Neural progenitor cell (in vitro differentiated cells): ENCODE results near the gene CYP2S1. TPM values are rescaled to one million over a fixed set of nuclear protein-coding genes. Genes with fewer than 3 reads are reported as not detected.
A peak's percentile ranks its signal among the peaks of the same experiment; 100 is the strongest.
"Not testable (repeated sequence)": the region's sequence is repeated elsewhere in the genome, so short reads cannot be mapped to it uniquely, and the experiment has no call there.

ENCODE experiments used
- DNase-seq: peaks from one replicate; pipeline ENCODE4 v3.0.0-alpha.2; 2016; ENCODE audit warnings: low spot score
- H2AFZ ChIP-seq: fragments of 200-600 bp; sonication (generic); replicated peaks from 2 replicates; pipeline ENCODE4 v1.6.1; 2016; ENCODE audit warnings: antibody characterized with exemption
- H3F3A ChIP-seq: fragments of 200-600 bp; sonication (generic); 2 replicates; pipeline ENCODE4 v1.6.1; 2016; ENCODE audit warnings: antibody characterized with exemption, low read depth
- H3K27ac ChIP-seq: fragments of 200-600 bp; sonication (generic); 2 replicates; pipeline ENCODE4 v1.5.1; 2016; ENCODE audit warnings: mild to moderate bottlenecking
- H3K27me3 ChIP-seq: fragments of 200-600 bp; sonication (generic); 2 replicates; pipeline ENCODE4 v1.6.1; 2016; ENCODE audit warnings: mild to moderate bottlenecking, moderate library complexity
- H3K36me3 ChIP-seq: fragments of 200-600 bp; sonication (generic); 2 replicates; pipeline ENCODE4 v1.5.1; 2016
- H3K4me1 ChIP-seq: fragments of 200-600 bp; sonication (generic); 2 replicates; pipeline ENCODE4 v1.6.1; 2016; ENCODE audit warnings: mixed run types
- H3K4me2 ChIP-seq: fragments of 200-600 bp; sonication (generic); 2 replicates; pipeline ENCODE4 v1.6.1; 2016
- H3K4me3 ChIP-seq: fragments of 200-600 bp; sonication (generic); 2 replicates; pipeline ENCODE4 v1.5.1; 2016
- H3K79me2 ChIP-seq: fragments of 200-600 bp; sonication (generic); 2 replicates; pipeline ENCODE4 v1.6.1; 2016; ENCODE audit warnings: low read depth
- H3K9ac ChIP-seq: fragments of 200-600 bp; sonication (generic); 2 replicates; pipeline ENCODE4 v1.6.1; 2016
- H3K9me3 ChIP-seq: fragments of 200-600 bp; sonication (generic); 2 replicates; pipeline ENCODE4 v1.5.1; 2016; ENCODE audit warnings: low read depth
- H4K20me1 ChIP-seq: fragments of 200-600 bp; sonication (generic); 2 replicates; pipeline ENCODE4 v1.6.1; 2016; ENCODE audit warnings: low read depth
- H3K27ac Mint-ChIP-seq: 3 replicates; pipeline ENCODE4 v1.8.0; 2021; ENCODE audit warnings: mixed read lengths
- H3K27me3 Mint-ChIP-seq: 2 replicates; pipeline ENCODE4 v1.8.0; 2022; ENCODE audit warnings: low read depth, mild to moderate bottlenecking, inconsistent platforms, moderate library complexity, mixed read lengths; ENCODE audit not compliant: insufficient read depth
- H3K36me3 Mint-ChIP-seq: 3 replicates; pipeline ENCODE4 v1.8.0; 2021; ENCODE audit warnings: mixed read lengths
- H3K4me1 Mint-ChIP-seq: 3 replicates; pipeline ENCODE4 v1.8.0; 2021; ENCODE audit warnings: mixed read lengths
- H3K4me3 Mint-ChIP-seq: 3 replicates; pipeline ENCODE4 v1.8.0; 2021; ENCODE audit warnings: mild to moderate bottlenecking, moderate library complexity, mixed read lengths
- H3K9me3 Mint-ChIP-seq: 3 replicates; pipeline ENCODE4 v1.8.0; 2020; ENCODE audit warnings: mixed read lengths
- EZH2 ChIP-seq: fragments of 200-600 bp; sonication (generic); IDR thresholded peaks from 2 replicates; pipeline ENCODE4 v1.6.1; 2017; ENCODE audit warnings: antibody characterized with exemption, mild to moderate bottlenecking, moderate library complexity
- EZH2phosphoT487 ChIP-seq: fragments of 200-600 bp; sonication (generic); IDR thresholded peaks from 2 replicates; pipeline ENCODE4 v1.6.1; 2017; ENCODE audit warnings: antibody characterized with exemption
- total RNA-seq: library from RNA; depleted of rRNA; stranded (reverse); fragments of >200 nt; gene quantifications from 2 replicates; pipeline ENCODE4 v1.2.3, GENCODE V29; 2015; ENCODE audit warnings: low replicate concordance
- TF ChIP-seq, protein P1 (sequence below): fragments of 200-600 bp; sonication (generic); IDR thresholded peaks from 2 replicates; pipeline ENCODE4 v1.5.1; 2017; ENCODE audit warnings: antibody characterized with exemption, mild to moderate bottlenecking

CYP2S1 gene
- total RNA-seq, 1 donor from 2014 or later = 2.0 TPM

DNA sequence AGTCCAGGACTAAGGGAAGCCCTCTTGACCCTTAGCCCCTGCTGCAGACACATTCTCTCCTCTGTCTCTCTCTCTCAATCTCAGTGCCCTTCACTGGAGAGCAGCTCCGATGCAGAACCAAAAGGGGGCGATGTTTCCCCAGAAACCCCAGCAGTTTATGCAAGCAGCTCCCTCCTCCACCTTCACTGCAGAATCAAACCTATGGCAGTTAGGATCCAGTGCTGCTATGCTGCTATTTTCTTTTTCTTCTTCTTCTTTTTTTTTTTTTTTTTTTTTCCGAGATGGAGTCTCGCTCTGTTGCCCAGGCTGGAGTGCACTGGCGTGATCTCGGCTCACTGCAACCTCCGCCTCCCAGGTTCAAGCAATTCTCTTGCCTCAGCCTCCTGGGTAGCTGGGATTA is 11.3 kb downstream of the CYP2S1 start:
- not testable (repeated sequence) for H3K27me3 ChIP-seq, H3K4me3 Mint-ChIP-seq, H2AFZ ChIP-seq, H4K20me1 ChIP-seq, H3K4me2 ChIP-seq, H3K9me3 ChIP-seq, H3K4me1 ChIP-seq, H3K79me2 ChIP-seq, H3K4me3 ChIP-seq, H3K4me1 Mint-ChIP-seq, H3F3A ChIP-seq, H3K36me3 ChIP-seq, H3K9me3 Mint-ChIP-seq, H3K27ac ChIP-seq, H3K9ac ChIP-seq, H3K36me3 Mint-ChIP-seq
- TF ChIP-seq, protein P1, sequence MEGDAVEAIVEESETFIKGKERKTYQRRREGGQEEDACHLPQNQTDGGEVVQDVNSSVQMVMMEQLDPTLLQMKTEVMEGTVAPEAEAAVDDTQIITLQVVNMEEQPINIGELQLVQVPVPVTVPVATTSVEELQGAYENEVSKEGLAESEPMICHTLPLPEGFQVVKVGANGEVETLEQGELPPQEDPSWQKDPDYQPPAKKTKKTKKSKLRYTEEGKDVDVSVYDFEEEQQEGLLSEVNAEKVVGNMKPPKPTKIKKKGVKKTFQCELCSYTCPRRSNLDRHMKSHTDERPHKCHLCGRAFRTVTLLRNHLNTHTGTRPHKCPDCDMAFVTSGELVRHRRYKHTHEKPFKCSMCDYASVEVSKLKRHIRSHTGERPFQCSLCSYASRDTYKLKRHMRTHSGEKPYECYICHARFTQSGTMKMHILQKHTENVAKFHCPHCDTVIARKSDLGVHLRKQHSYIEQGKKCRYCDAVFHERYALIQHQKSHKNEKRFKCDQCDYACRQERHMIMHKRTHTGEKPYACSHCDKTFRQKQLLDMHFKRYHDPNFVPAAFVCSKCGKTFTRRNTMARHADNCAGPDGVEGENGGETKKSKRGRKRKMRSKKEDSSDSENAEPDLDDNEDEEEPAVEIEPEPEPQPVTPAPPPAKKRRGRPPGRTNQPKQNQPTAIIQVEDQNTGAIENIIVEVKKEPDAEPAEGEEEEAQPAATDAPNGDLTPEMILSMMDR = peak; percentile 86
- Mint-ChIP-seq H3K27me3 (peaks cover 14% of the 10 kb centered on the region), H3K27ac (peak overlapping the region; percentile 98)
- peak; percentile 89 for DNase-seq

DNA sequence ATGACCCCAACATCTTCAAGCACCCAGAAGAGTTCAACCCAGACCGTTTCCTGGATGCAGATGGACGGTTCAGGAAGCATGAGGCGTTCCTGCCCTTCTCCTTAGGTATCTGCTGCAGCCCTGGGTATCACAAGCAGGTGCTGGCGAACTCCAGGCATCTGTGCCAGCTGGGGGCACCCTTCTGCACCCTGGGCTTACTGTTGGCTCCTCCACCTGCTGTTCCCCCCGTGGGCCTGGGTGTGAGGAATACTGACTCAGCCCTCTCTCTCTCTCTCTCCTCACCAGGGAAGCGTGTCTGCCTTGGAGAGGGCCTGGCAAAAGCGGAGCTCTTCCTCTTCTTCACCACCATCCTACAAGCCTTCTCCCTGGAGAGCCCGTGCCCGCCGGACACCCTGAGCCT is 13.0 kb downstream of the CYP2S1 start:
- no peak for DNase-seq
- TF ChIP-seq, protein P1 = no peak
- Histone ChIP-seq H4K20me1 (no peaks in the 10 kb centered on the region), H3F3A (peaks cover 4% of the 10 kb centered on the region), H3K27ac (no peak overlapping the region), H2AFZ (no peak overlapping the region), H3K79me2 (no peaks in the 10 kb centered on the region), H3K36me3 (no peaks in the 10 kb centered on the region), H3K4me2 (no peak overlapping the region), H3K4me3 (no peak overlapping the region), H3K27me3 (no peaks in the 10 kb centered on the region), H3K9me3 (no peaks in the 10 kb centered on the region), H3K4me1 (no peaks in the 10 kb centered on the region), H3K9ac (no peak overlapping the region)
- H3K36me3 Mint-ChIP-seq = no peaks in the 10 kb centered on the region
- no peaks in the 10 kb centered on the region for H3K9me3 Mint-ChIP-seq
- no peak overlapping the region for H3K4me3 Mint-ChIP-seq
- peak overlapping the region; percentile 26 for H3K27ac Mint-ChIP-seq
- H3K4me1 Mint-ChIP-seq = peaks cover 5% of the 10 kb centered on the region
- peaks cover 9% of the 10 kb centered on the region for H3K27me3 Mint-ChIP-seq

DNA sequence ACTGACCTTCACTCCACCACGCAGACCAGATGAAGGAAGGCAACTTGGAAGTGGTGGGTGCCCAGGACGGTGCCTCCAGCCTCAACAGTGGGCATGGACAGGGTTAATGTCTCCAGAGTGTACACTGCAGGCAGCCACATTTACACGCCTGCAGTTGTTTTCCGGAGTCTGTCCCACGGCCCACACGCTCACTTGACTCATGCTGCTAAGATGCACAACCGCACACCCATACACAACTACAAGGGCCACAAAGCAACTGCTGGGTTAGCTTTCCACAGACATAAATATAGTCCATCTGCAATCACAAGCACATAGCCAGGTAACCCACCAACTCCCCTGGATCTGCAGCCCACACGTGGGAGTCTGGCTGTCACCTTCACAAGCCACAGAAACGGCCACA is 13.4 kb downstream of the CYP2S1 start:
- Mint-ChIP-seq H3K9me3 (no peaks in the 10 kb centered on the region), H3K4me1 (peaks cover 5% of the 10 kb centered on the region), H3K36me3 (no peaks in the 10 kb centered on the region), H3K4me3 (no peak overlapping the region), H3K27me3 (peaks cover 9% of the 10 kb centered on the region), H3K27ac (peak overlapping the region; percentile 26)
- no peak overlapping the region for H3K27ac ChIP-seq
- H3K4me3 ChIP-seq = no peak overlapping the region
- H3K27me3 ChIP-seq = no peaks in the 10 kb centered on the region
- no peaks in the 10 kb centered on the region for H4K20me1 ChIP-seq
- TF ChIP-seq EZH2phosphoT487 = no peak
- TF ChIP-seq EZH2 = no peak
- TF ChIP-seq, protein P1 = no peak
- no peak for DNase-seq
- peaks cover 4% of the 10 kb centered on the region for H3F3A ChIP-seq
- H3K4me1 ChIP-seq = no peaks in the 10 kb centered on the region
- H3K9me3 ChIP-seq = no peaks in the 10 kb centered on the region
- H3K4me2 ChIP-seq = no peak overlapping the region
- no peak overlapping the region for H2AFZ ChIP-seq
- H3K79me2 ChIP-seq = no peaks in the 10 kb centered on the region
- no peak overlapping the region for H3K9ac ChIP-seq
- no peaks in the 10 kb centered on the region for H3K36me3 ChIP-seq
